Hematopoietic multipotent progenitor cell (in vitro differentiated cells): ENCODE results near the gene PRKCZ. TPM values are rescaled to one million over a fixed set of nuclear protein-coding genes. Genes with fewer than 3 reads are reported as not detected.

ENCODE experiments used
- DNase-seq, 3 donors: peaks; one replicate each; pipeline ENCODE4 v3.0.0-alpha.2; 2011 to 2015; ENCODE audit warnings: low read depth in 2 of 3, low spot score in 2 of 3
- total RNA-seq: library from RNA; depleted of rRNA; stranded (reverse); fragments of >200 nt; gene quantifications from one replicate; pipeline ENCODE4 v1.2.3, GENCODE V29; 2012

Gene PRKCZ
- total RNA-seq, 1 donor, result 24.8 TPM

- DNase-seq, result no peak
Measured at GRCh38 chr1:2098839-2099785, 48.9 kb downstream of the PRKCZ start.

- no peak for DNase-seq
Measured at GRCh38 chr1:2099886-2100779, 49.9 kb downstream of the PRKCZ start.

- no peak for DNase-seq
Measured at GRCh38 chr1:2100780-2101108, 50.5 kb downstream of the PRKCZ start.

- DNase-seq, result no peak
Measured at GRCh38 chr1:2101531-2101930, 51.3 kb downstream of the PRKCZ start.

GRCh38 chr1:2101946-2102345 lies 51.7 kb downstream of the PRKCZ start:
- DNase-seq, result no peak

GRCh38 chr1:2102753-2103152 lies 52.5 kb downstream of the PRKCZ start:
- DNase-seq, result no peak

GRCh38 chr1:2103266-2103900 lies 53.2 kb downstream of the PRKCZ start:
- DNase-seq, result no peak

GRCh38 chr1:2103901-2104590 lies 53.8 kb downstream of the PRKCZ start:
- DNase-seq, result no peak

GRCh38 chr1:2104621-2105427 lies 54.6 kb downstream of the PRKCZ start:
- no peak for DNase-seq

- DNase-seq, result no peak
Measured at GRCh38 chr1:2105781-2106524, 55.7 kb downstream of the PRKCZ start.

- no peak for DNase-seq
Measured at GRCh38 chr1:2106659-2107405, 56.6 kb downstream of the PRKCZ start.

GRCh38 chr1:2107586-2108212 lies 57.5 kb downstream of the PRKCZ start:
- no peak for DNase-seq

- DNase-seq, result peak in 1 of 3 donors; percentile 23
Measured at GRCh38 chr1:2108213-2108876, 58.1 kb downstream of the PRKCZ start.

- no peak for DNase-seq
Measured at GRCh38 chr1:2108877-2109580, 58.8 kb downstream of the PRKCZ start.

GRCh38 chr1:2109581-2110021 lies 59.4 kb downstream of the PRKCZ start:
- DNase-seq, result no peak

- DNase-seq, result no peak
Measured at GRCh38 chr1:2110191-2110737, 60.1 kb downstream of the PRKCZ start.
